ENCODE data around the gene TLR8. TPM values are rescaled to one million over a fixed set of nuclear protein-coding genes. Genes with fewer than 3 reads are reported as not detected.
A peak's percentile ranks its signal among the peaks of the same experiment; 100 is the strongest.

The TLR8 gene
- total RNA-seq, 2 donors from 2014 or later: 0.35 to 1.6 TPM

- H3K36me3 ChIP-seq: no peaks in the 10 kb centered on the region
- H3K4me1 ChIP-seq: no peaks in the 10 kb centered on the region
- no peak overlapping the region for H3K4me3 ChIP-seq
- TF ChIP-seq, protein P1, sequence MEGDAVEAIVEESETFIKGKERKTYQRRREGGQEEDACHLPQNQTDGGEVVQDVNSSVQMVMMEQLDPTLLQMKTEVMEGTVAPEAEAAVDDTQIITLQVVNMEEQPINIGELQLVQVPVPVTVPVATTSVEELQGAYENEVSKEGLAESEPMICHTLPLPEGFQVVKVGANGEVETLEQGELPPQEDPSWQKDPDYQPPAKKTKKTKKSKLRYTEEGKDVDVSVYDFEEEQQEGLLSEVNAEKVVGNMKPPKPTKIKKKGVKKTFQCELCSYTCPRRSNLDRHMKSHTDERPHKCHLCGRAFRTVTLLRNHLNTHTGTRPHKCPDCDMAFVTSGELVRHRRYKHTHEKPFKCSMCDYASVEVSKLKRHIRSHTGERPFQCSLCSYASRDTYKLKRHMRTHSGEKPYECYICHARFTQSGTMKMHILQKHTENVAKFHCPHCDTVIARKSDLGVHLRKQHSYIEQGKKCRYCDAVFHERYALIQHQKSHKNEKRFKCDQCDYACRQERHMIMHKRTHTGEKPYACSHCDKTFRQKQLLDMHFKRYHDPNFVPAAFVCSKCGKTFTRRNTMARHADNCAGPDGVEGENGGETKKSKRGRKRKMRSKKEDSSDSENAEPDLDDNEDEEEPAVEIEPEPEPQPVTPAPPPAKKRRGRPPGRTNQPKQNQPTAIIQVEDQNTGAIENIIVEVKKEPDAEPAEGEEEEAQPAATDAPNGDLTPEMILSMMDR (IDR thresholded peaks at IDR 0.05): peak; percentile 67
- no peak overlapping the region for H3K9ac ChIP-seq (ENCODE audit: low read depth in 2 of 2, low read length in 2 of 2)
- intact Hi-C loops (cut with DNase I): loop anchor here (5.0 kb wide), 1 partner anchor 82 kb away; no protein-coding TSS in a partner anchor
- DNase-seq: peak; percentile 40
- no peaks in the 10 kb centered on the region for H3K9me3 ChIP-seq
- H3K27me3 ChIP-seq: no peaks in the 10 kb centered on the region
- H3K27ac ChIP-seq: no peak overlapping the region
Measured at GRCh38 chrX:12894074-12895030, 12.1 kb upstream of the TLR8 start.

DNA sequence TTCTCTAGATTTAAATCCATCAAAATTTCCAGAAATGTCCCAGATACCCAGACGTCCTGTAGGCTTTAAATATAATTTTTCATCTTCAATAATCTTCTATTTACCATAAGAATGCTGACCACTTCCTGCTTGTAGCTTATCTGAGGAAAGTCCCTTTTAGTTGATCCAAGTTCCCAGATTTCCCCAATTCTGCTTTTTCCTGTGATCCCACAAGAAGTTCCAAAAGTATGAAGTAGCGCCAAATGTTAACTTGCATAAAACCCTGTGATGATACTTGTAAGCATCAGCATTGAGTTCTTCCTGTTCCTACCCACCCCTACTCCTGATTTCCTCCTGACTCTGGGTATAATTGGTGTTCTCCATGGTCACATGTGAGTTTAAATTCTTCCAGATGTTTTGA is 10.6 kb upstream of the TLR8 start:
- no peak overlapping the region for H3K4me3 ChIP-seq
- no peaks in the 10 kb centered on the region for H3K27me3 ChIP-seq
- H3K9me3 ChIP-seq: no peaks in the 10 kb centered on the region
- H3K4me1 ChIP-seq: no peaks in the 10 kb centered on the region
- no peak overlapping the region for H3K9ac ChIP-seq (ENCODE audit: low read depth in 2 of 2, low read length in 2 of 2)
- TF ChIP-seq, protein P1 (IDR thresholded peaks at IDR 0.05): no peak
- no peak for DNase-seq
- H3K36me3 ChIP-seq: no peaks in the 10 kb centered on the region
- no peak overlapping the region for H3K27ac ChIP-seq
- intact Hi-C loops (cut with DNase I): no loop called here

DNA sequence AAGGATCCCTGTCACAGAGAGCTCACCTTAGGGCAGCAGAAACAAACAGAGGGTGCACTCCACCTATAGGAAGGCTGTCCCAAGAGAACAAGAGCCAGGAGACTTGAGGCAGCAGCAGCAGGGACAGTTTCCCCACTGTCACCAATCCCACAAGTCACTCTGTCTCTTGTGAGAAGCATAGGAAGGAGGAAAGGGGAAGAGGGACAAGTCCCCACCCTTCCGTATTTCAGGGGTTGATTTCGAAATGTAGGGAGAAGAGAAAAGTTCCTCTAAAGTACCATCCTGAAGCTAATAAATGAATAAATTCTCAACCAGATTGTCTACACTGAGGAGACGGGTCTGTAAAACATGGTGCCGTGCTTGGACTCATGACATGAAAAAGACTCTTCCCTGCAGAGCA is 9.5 kb upstream of the TLR8 start:
- Histone ChIP-seq H3K27ac (no peak overlapping the region), H3K36me3 (no peaks in the 10 kb centered on the region), H3K27me3 (no peaks in the 10 kb centered on the region), H3K9ac (ENCODE audit: low read depth in 2 of 2, low read length in 2 of 2) (no peak overlapping the region), H3K4me1 (no peaks in the 10 kb centered on the region), H3K9me3 (no peaks in the 10 kb centered on the region), H3K4me3 (no peak overlapping the region)
- DNase-seq: no peak
- TF ChIP-seq, protein P1 (IDR thresholded peaks at IDR 0.05): no peak
- intact Hi-C loops (cut with DNase I): no loop called here

- intact Hi-C loops (cut with DNase I): no loop called here
- no peaks in the 10 kb centered on the region for H3K9me3 ChIP-seq
- no peak overlapping the region for H3K4me3 ChIP-seq
- no peak overlapping the region for H3K9ac ChIP-seq (ENCODE audit: low read depth in 2 of 2, low read length in 2 of 2)
- no peak for DNase-seq
- H3K27me3 ChIP-seq: no peaks in the 10 kb centered on the region
- H3K4me1 ChIP-seq: no peaks in the 10 kb centered on the region
- TF ChIP-seq, protein P1 (IDR thresholded peaks at IDR 0.05): no peak
- H3K27ac ChIP-seq: no peak overlapping the region
- no peaks in the 10 kb centered on the region for H3K36me3 ChIP-seq
Measured at GRCh38 chrX:12898073-12898472, 8.3 kb upstream of the TLR8 start.

DNA sequence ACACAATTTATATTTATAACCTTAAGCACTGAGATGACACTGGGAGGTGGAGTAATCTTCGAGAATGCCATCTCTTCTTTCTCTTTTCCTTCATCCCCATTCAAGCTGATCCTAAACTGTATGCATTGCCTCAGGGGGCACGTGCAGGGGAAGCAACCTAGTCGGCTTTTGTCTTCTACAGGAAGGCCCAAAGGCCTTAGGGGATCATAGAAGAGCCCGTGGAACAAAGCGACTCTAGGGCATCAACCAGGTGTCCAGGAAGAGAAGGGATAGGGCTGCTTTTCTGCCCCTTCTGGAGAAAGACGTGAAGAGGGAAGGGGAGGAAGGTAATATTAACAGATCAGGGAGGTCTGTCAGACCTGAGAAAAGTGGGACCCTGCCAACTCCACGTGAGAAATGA is 6.9 kb upstream of the TLR8 start:
- TF ChIP-seq, protein P1 (IDR thresholded peaks at IDR 0.05): no peak
- Histone ChIP-seq H3K4me3 (no peak overlapping the region), H3K4me1 (no peaks in the 10 kb centered on the region), H3K9ac (ENCODE audit: low read depth in 2 of 2, low read length in 2 of 2) (no peak overlapping the region), H3K36me3 (no peaks in the 10 kb centered on the region), H3K27me3 (no peaks in the 10 kb centered on the region), H3K9me3 (no peaks in the 10 kb centered on the region), H3K27ac (no peak overlapping the region)
- no peak for DNase-seq
- intact Hi-C loops (cut with DNase I): no loop called here
